Progenitor cell of endocrine pancreas (in vitro differentiated cells): ENCODE results near the gene LGI1. TPM values are rescaled to one million over a fixed set of nuclear protein-coding genes. Genes with fewer than 3 reads are reported as not detected.
A peak's percentile ranks its signal among the peaks of the same experiment; 100 is the strongest.

Source experiments
- DNase-seq: peaks from one replicate; pipeline ENCODE4 v3.0.0; 2021; ENCODE audit warnings: low spot score; ENCODE audit not compliant: unreplicated experiment
- H3K27ac Mint-ChIP-seq: 2 replicates; pipeline ENCODE4 v1.8.0; 2021; ENCODE audit warnings: mild to moderate bottlenecking, moderate library complexity, mixed read lengths
- H3K27me3 Mint-ChIP-seq: 2 replicates; pipeline ENCODE4 v1.8.0; 2021; ENCODE audit warnings: mixed read lengths
- H3K36me3 Mint-ChIP-seq: 2 replicates; pipeline ENCODE4 v1.8.0; 2022; ENCODE audit warnings: mixed read lengths; ENCODE audit not compliant: insufficient read depth
- H3K4me1 Mint-ChIP-seq: 2 replicates; pipeline ENCODE4 v1.8.0; 2021; ENCODE audit warnings: low read depth, mixed read lengths
- H3K4me3 Mint-ChIP-seq: 2 replicates; pipeline ENCODE4 v1.8.0; 2021; ENCODE audit warnings: low read depth, mild to moderate bottlenecking, moderate library complexity, mixed read lengths
- H3K9me3 Mint-ChIP-seq: 2 replicates; pipeline ENCODE4 v1.8.0; 2021; ENCODE audit warnings: low read depth, mixed read lengths
- CTCF ChIP-seq: fragments of 200-600 bp; sonication (generic); IDR thresholded peaks from one replicate; pipeline ENCODE4 v1.5.0; 2021; ENCODE audit warnings: antibody characterized with exemption, mild to moderate bottlenecking; ENCODE audit not compliant: unreplicated experiment
- total RNA-seq: library from RNA; stranded (reverse); gene quantifications from 2 replicates; pipeline ENCODE4 v1.2.1, GENCODE V29; 2021

Gene LGI1
- total RNA-seq, 1 donor from 2014 or later, result not detected

- Mint-ChIP-seq H3K4me3 (no peak overlapping the region), H3K9me3 (no peaks in the 10 kb centered on the region), H3K4me1 (no peaks in the 10 kb centered on the region), H3K27me3 (peaks cover 7% of the 10 kb centered on the region), H3K27ac (no peak overlapping the region), H3K36me3 (no peaks in the 10 kb centered on the region)
- DNase-seq, result no peak
- TF ChIP-seq CTCF, result no peak
Observed at GRCh38 chr10:93768892-93769291, 11.2 kb downstream of the LGI1 start.

- Mint-ChIP-seq H3K4me1 (peaks cover 4% of the 10 kb centered on the region), H3K4me3 (no peak overlapping the region), H3K36me3 (no peaks in the 10 kb centered on the region), H3K27ac (peak overlapping the region; percentile 24), H3K27me3 (peaks cover 7% of the 10 kb centered on the region), H3K9me3 (no peaks in the 10 kb centered on the region)
- TF ChIP-seq CTCF, result no peak
- DNase-seq, result no peak
Observed at GRCh38 chr10:93771354-93771753, 13.6 kb downstream of the LGI1 start.

- no peak for TF ChIP-seq CTCF
- peaks cover 3% of the 10 kb centered on the region for H3K27me3 Mint-ChIP-seq
- H3K4me3 Mint-ChIP-seq, result no peak overlapping the region
- H3K9me3 Mint-ChIP-seq, result no peaks in the 10 kb centered on the region
- DNase-seq, result no peak
- H3K4me1 Mint-ChIP-seq, result peaks cover 4% of the 10 kb centered on the region
- no peak overlapping the region for H3K27ac Mint-ChIP-seq
- H3K36me3 Mint-ChIP-seq, result no peaks in the 10 kb centered on the region
Observed at GRCh38 chr10:93773120-93773519, 15.4 kb downstream of the LGI1 start.

- no peaks in the 10 kb centered on the region for H3K9me3 Mint-ChIP-seq
- peaks cover 4% of the 10 kb centered on the region for H3K4me1 Mint-ChIP-seq
- no peak overlapping the region for H3K4me3 Mint-ChIP-seq
- H3K36me3 Mint-ChIP-seq, result no peaks in the 10 kb centered on the region
- no peak overlapping the region for H3K27ac Mint-ChIP-seq
- TF ChIP-seq CTCF, result no peak
- no peak for DNase-seq
- no peaks in the 10 kb centered on the region for H3K27me3 Mint-ChIP-seq
Observed at GRCh38 chr10:93773705-93774104, 16.0 kb downstream of the LGI1 start.

- H3K27me3 Mint-ChIP-seq, result peaks cover 6% of the 10 kb centered on the region
- no peak overlapping the region for H3K27ac Mint-ChIP-seq
- H3K4me3 Mint-ChIP-seq, result no peak overlapping the region
- no peaks in the 10 kb centered on the region for H3K9me3 Mint-ChIP-seq
- no peaks in the 10 kb centered on the region for H3K36me3 Mint-ChIP-seq
- H3K4me1 Mint-ChIP-seq, result peaks cover 4% of the 10 kb centered on the region
- no peak for TF ChIP-seq CTCF
- no peak for DNase-seq
Observed at GRCh38 chr10:93775356-93775755, 17.6 kb downstream of the LGI1 start.
